GM12878 (cell line): ENCODE results near the gene KLHDC1. TPM values are rescaled to one million over a fixed set of nuclear protein-coding genes. Genes with fewer than 3 reads are reported as not detected.

Experiments used
- ATAC-seq: fragments of 200-7000 bp; cut with Tn5 transposase; 3 replicates; pipeline ENCODE4 v1.9.1; 2020; ENCODE audit warnings: mild to moderate bottlenecking, moderate library complexity
- BruUV-seq: library from RNA; stranded (reverse); fragments of 400-500 nt; replicated peaks from 2 replicates; lab custom pipeline; 2021; lab: Mats Ljungman, UMichigan
- CTCF ChIA-PET: fragments of 300-600 bp; sonication (Branson Sonifier 250); formaldehyde crosslinking; extraction: SDS; loops from one replicate; lab custom pipeline; 2021; ENCODE audit warnings: inconsistent platforms; lab: Yijun Ruan, JAX
- POLR2A ChIA-PET: fragments of 350-600 bp; formaldehyde crosslinking; extraction: SDS; loops from one replicate; lab custom pipeline; 2021; ENCODE audit warnings: inconsistent platforms; lab: Charles Lee
- RAD21 ChIA-PET: fragments of 300-600 bp; sonication (Branson Sonifier 250); formaldehyde crosslinking; loops from one replicate; lab custom pipeline; 2023; ENCODE audit warnings: antibody characterized with exemption; ENCODE audit not compliant: unreplicated experiment; lab: Charles Lee
- SMC1A ChIA-PET: fragments of 300-600 bp; sonication (Branson Sonifier 250); formaldehyde crosslinking; loops from one replicate; lab custom pipeline; 2023; ENCODE audit not compliant: unreplicated experiment, uncharacterized antibody; lab: Charles Lee
- DNase-seq: peaks from one replicate; pipeline ENCODE4 v3.0.0-alpha.2; 2011; ENCODE audit warnings: low read depth, low spot score
- FAIRE-seq: peaks from 3 replicates; lab custom pipeline; 2011; peaks lifted over from hg19 to GRCh38; lab: Jason Lieb, UNC
- H2AFZ ChIP-seq: 2 replicates; pipeline ENCODE4 v1.6.0; 2011; ENCODE audit warnings: low read depth, low read length, control low read depth; ENCODE audit not compliant: control insufficient read depth
- H3K27ac ChIP-seq: 2 replicates; pipeline ENCODE4 v1.5.1; 2011; ENCODE audit warnings: control low read depth; ENCODE audit not compliant: control insufficient read depth, insufficient read depth
- H3K27me3 ChIP-seq, 2 experiments: replicated peaks in 1 of 2; 2 replicates each; pipeline versions ENCODE4 v1.6.0 to v1.6.1; 2011; ENCODE audit warnings: low read length in 1 of 2; ENCODE audit not compliant: control insufficient read depth in 2 of 2, insufficient read depth in 2 of 2
- H3K36me3 ChIP-seq, 2 experiments: 2 replicates each; pipeline ENCODE4 v1.5.1; 2011; ENCODE audit warnings: low read length in 1 of 2; ENCODE audit not compliant: control insufficient read depth in 2 of 2, insufficient read depth in 2 of 2
- H3K4me1 ChIP-seq: 2 replicates; pipeline ENCODE4 v1.6.1; 2011; ENCODE audit warnings: mild to moderate bottlenecking, low read length, moderate library complexity, mixed read lengths; ENCODE audit not compliant: control insufficient read depth, insufficient read depth
- H3K4me2 ChIP-seq: 2 replicates; pipeline ENCODE4 v1.6.0; 2011; ENCODE audit warnings: control low read depth; ENCODE audit not compliant: control insufficient read depth, insufficient read depth
- H3K4me3 ChIP-seq: fragments of 200-600 bp; sonication (generic); 2 replicates; pipeline ENCODE4 v1.5.1; 2016
- H3K79me2 ChIP-seq: 2 replicates; pipeline ENCODE4 v1.6.0; 2011; ENCODE audit warnings: low read length; ENCODE audit not compliant: control insufficient read depth, insufficient read depth
- H3K9ac ChIP-seq: 2 replicates; pipeline ENCODE4 v1.8.0; 2011; ENCODE audit warnings: low read length, control low read depth, mixed read lengths; ENCODE audit not compliant: control insufficient read depth, insufficient read depth
- H3K9me3 ChIP-seq: replicated peaks from 3 replicates; pipeline ENCODE4 v1.5.1; 2011; ENCODE audit warnings: mild to moderate bottlenecking, low read length; ENCODE audit not compliant: control insufficient read depth, insufficient read depth
- H4K20me1 ChIP-seq: 2 replicates; pipeline ENCODE4 v1.6.0; 2011; ENCODE audit not compliant: control insufficient read depth, insufficient read depth
- BCL11A ChIP-seq: IDR thresholded peaks from 2 replicates; pipeline ENCODE4 v1.6.1; 2011; ENCODE audit warnings: low read depth, low read length
- E2F4 ChIP-seq: IDR thresholded peaks from 2 replicates; pipeline ENCODE4 v1.6.1; 2012; ENCODE audit warnings: low read depth, low read length, improper control_type of control experiment
- NFYB ChIP-seq: IDR thresholded peaks from 2 replicates; pipeline ENCODE4 v1.6.1; 2011; ENCODE audit warnings: low read depth, mild to moderate bottlenecking, low read length, improper control_type of control experiment, moderate library complexity; ENCODE audit not compliant: insufficient read depth
- NRF1 ChIP-seq: conservative IDR thresholded peaks from 2 replicates; pipeline ENCODE4 v1.6.1; 2011; ENCODE audit warnings: mild to moderate bottlenecking, low read depth, low read length, improper control_type of control experiment
- PKNOX1 ChIP-seq: fragments of 450-650 bp; IDR thresholded peaks from 2 replicates; pipeline ENCODE4 v1.6.1; 2016; ENCODE audit warnings: mild to moderate bottlenecking
- PML ChIP-seq: IDR thresholded peaks from 2 replicates; pipeline ENCODE4 v1.6.1; 2012; ENCODE audit warnings: low read length, inconsistent platforms
- RAD51 ChIP-seq: fragments of 450-650 bp; IDR thresholded peaks from 2 replicates; pipeline ENCODE4 v1.6.1; 2016; ENCODE audit warnings: moderate library complexity, mild to moderate bottlenecking, inconsistent platforms
- SIX5 ChIP-seq: IDR thresholded peaks from 2 replicates; pipeline ENCODE4 v1.6.1; 2011; ENCODE audit warnings: mild to moderate bottlenecking, low read depth, low read length, moderate library complexity; ENCODE audit not compliant: severe bottlenecking
- TBL1XR1 ChIP-seq: IDR thresholded peaks from 2 replicates; pipeline ENCODE4 v1.6.1; 2012; ENCODE audit warnings: low read depth, low read length, improper control_type of control experiment
- ZNF384 ChIP-seq: IDR thresholded peaks from 2 replicates; pipeline ENCODE4 v1.6.1; 2012; ENCODE audit warnings: low read depth, mild to moderate bottlenecking, low read length, improper control_type of control experiment, borderline replicate concordance
- whole genome bisulfite sequencing: methylation state at CpG from one replicate; pipeline ENCODE4 v1.1.6; 2016; ENCODE audit warnings: low lambda C conversion rate; ENCODE audit not compliant: insufficient replicate concordance, insufficient coverage; ENCODE audit errors: missing lambda C conversion rate; 5-methylcytosine and 5-hydroxymethylcytosine counted together
- in situ Hi-C: fragments of 300-500 bp; cut with MboI; formaldehyde crosslinking; loops from 9 replicates; pipeline ENCODE4 v1.14.3; 2018; ENCODE audit warnings: mixed read lengths
- intact Hi-C: fragments of 100-400 bp; cut with micrococcal nuclease; formaldehyde crosslinking; loops from one replicate; pipeline ENCODE4 v1.14.2; 2022; ENCODE audit not compliant: unreplicated experiment
- polyA plus RNA-seq, 11 experiments: library from polyadenylated mRNA; depleted of rRNA in 4 of 11; unstranded in 6 of 11; stranded (reverse) in 5 of 11; fragments of >200 nt; fragmentation: Nextera tagmentation in 4 of 11; fragmentation: Illumina TruSeq in 1 of 11; extraction: Ambion mirVana in 4 of 11; extraction: Trizol in 1 of 11; gene quantifications; 1 replicate in 1 of 11; 2 replicates in 10 of 11; pipeline versions ENCODE4 v1.2.1 to v1.2.3, GENCODE V29; 2011 to 2016; ENCODE audit warnings: inconsistent platforms in 2 of 11, missing spikeins in 2 of 11, low read depth in 1 of 11
- total RNA-seq, 4 experiments: library from RNA; depleted of rRNA in 3 of 4; stranded (reverse); fragments of >200 nt in 3 of 4; fragmentation: Illumina TruSeq in 1 of 4; extraction: Trizol in 1 of 4; gene quantifications; 2 replicates each; pipeline versions ENCODE4 v1.2.1 to v1.2.3, GENCODE V29; 2013 to 2021
- TF ChIP-seq, protein P1 (sequence below): fragments of 450-650 bp; conservative IDR thresholded peaks from 2 replicates; pipeline ENCODE4 v1.6.1; 2017; ENCODE audit warnings: mild to moderate bottlenecking, moderate library complexity
- TF ChIP-seq, protein P2 (sequence below): IDR thresholded peaks from 2 replicates; pipeline ENCODE4 v1.6.1; 2011; ENCODE audit warnings: borderline replicate concordance, low read depth, mild to moderate bottlenecking, moderate library complexity, low read length; ENCODE audit not compliant: insufficient read depth, poor library complexity, severe bottlenecking

The KLHDC1 gene
- total and polyA plus RNA-seq, 10 of the 15 experiments (the other 5 are each of a cell fraction or from before 2014, with no cell fraction given), result 0.22 to 0.98 (median 0.55) TPM

DNA sequence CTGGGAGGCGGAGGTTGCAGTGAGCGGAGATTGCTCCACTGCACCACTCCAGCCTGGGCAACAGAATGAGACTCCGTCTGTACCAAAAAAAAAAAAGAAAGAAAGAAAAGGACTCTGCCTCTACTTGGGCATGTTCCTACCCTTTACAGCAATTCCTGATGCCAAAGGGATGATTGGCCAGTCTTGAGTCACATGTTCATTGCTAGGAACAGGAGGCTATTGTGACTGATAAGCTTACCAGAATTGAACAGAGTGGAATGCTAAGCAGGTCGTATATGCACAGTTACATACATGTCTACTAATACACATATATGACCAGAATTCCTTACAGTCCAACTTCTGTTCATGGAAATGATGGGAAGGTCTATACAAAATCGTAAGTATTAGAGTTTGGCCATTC is 34.3 kb downstream of the KLHDC1 start (continued):
- no peak for TF ChIP-seq NFYB
- TF ChIP-seq TBL1XR1, result no peak
- TF ChIP-seq SIX5, result no peak
- TF ChIP-seq, all 136 proteins: peak for 0

DNA sequence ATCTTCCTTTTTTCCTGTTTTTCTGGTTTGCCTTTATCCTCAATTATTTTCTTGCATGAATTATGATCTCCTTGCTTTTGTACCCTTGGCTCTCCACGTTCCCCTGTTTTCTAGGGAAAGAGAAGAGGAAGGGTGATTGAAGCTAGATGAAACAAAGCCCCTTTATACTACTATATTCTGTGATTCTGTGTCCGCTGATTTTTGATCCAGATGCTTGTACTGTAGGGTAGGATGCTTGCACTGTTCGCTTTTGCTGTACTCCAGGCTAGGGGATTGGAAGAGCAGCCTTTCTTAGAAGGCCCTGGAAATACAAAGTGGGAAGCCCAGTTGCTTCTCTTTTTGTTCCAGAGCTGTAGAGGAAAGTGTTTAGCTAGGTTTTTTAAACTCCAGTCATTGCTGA is 40.0 kb downstream of the KLHDC1 start:
- ChIA-PET RAD21 (no interaction called here), SMC1A (no interaction called here), CTCF (no interaction called here), POLR2A (no interaction called here)
- Histone ChIP-seq H3K79me2 (no peaks in the 10 kb centered on the region), H3K27me3 (no peaks in the 10 kb centered on the region), H4K20me1 (no peaks in the 10 kb centered on the region), H3K36me3 (no peaks in the 10 kb centered on the region), H3K27ac (no peak overlapping the region), H3K4me2 (no peak overlapping the region), H3K4me1 (no peaks in the 10 kb centered on the region), H3K4me3 (no peak overlapping the region), H2AFZ (no peak overlapping the region), H3K9ac (no peak overlapping the region), H3K9me3 (no peaks in the 10 kb centered on the region)
- no peak for TF ChIP-seq PML
- no peak for TF ChIP-seq E2F4
- TF ChIP-seq RAD51, result no peak
- no peak for TF ChIP-seq ZNF384
- TF ChIP-seq, protein P1, sequence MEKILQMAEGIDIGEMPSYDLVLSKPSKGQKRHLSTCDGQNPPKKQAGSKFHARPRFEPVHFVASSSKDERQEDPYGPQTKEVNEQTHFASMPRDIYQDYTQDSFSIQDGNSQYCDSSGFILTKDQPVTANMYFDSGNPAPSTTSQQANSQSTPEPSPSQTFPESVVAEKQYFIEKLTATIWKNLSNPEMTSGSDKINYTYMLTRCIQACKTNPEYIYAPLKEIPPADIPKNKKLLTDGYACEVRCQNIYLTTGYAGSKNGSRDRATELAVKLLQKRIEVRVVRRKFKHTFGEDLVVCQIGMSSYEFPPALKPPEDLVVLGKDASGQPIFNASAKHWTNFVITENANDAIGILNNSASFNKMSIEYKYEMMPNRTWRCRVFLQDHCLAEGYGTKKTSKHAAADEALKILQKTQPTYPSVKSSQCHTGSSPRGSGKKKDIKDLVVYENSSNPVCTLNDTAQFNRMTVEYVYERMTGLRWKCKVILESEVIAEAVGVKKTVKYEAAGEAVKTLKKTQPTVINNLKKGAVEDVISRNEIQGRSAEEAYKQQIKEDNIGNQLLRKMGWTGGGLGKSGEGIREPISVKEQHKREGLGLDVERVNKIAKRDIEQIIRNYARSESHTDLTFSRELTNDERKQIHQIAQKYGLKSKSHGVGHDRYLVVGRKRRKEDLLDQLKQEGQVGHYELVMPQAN, result no peak
- TF ChIP-seq PKNOX1, result no peak
- no peak for TF ChIP-seq NRF1
- TF ChIP-seq, protein P2, sequence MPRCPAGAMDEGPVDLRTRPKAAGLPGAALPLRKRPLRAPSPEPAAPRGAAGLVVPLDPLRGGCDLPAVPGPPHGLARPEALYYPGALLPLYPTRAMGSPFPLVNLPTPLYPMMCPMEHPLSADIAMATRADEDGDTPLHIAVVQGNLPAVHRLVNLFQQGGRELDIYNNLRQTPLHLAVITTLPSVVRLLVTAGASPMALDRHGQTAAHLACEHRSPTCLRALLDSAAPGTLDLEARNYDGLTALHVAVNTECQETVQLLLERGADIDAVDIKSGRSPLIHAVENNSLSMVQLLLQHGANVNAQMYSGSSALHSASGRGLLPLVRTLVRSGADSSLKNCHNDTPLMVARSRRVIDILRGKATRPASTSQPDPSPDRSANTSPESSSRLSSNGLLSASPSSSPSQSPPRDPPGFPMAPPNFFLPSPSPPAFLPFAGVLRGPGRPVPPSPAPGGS, result no peak
- TF ChIP-seq BCL11A, result no peak
- ATAC-seq (no peak), FAIRE-seq (no peak), DNase-seq (no peak)
- in situ Hi-C loops (no loop called here), intact Hi-C loops (no loop called here)
- no TSS peak for BruUV-seq
- 67% methylated on average over 3 of the region's 3 CpGs for WGBS
